ENCODE data around the gene TFCP2.

GRCh38 chr12:51156245-51156765 is 16.6 kb downstream of the TFCP2 start:
- TF ChIP-seq CTCF (IDR thresholded peaks at IDR 0.05) (no peak), ZFX (IDR thresholded peaks at IDR 0.05; ENCODE audit: borderline replicate concordance) (no peak)
